K562 (cell line): ENCODE measurements around the gene DTX2. TPM values are rescaled to one million over a fixed set of nuclear protein-coding genes. Genes with fewer than 3 reads are reported as not detected.
"Not testable (repeated sequence)": the region's sequence is repeated elsewhere in the genome, so short reads cannot be mapped to it uniquely, and the experiment has no call there.

ENCODE experiments used
- ATAC-seq: fragments of 200-7000 bp; cut with Tn5 transposase; 3 replicates; pipeline ENCODE4 v1.9.1; 2020; ENCODE audit warnings: moderate library complexity
- BruUV-seq: library from RNA; stranded (reverse); fragments of 400-500 nt; replicated peaks from 2 replicates; lab custom pipeline; 2021; lab: Mats Ljungman, UMichigan
- CTCF ChIA-PET: fragments of 300-600 bp; formaldehyde crosslinking; extraction: SDS; loops from one replicate; lab custom pipeline; 2021; ENCODE audit warnings: low intra/inter-chr PET ratio; lab: Yijun Ruan, JAX
- POLR2A ChIA-PET: fragments of 300-600, 350-650 bp; sonication (Branson Sonifier 250); formaldehyde crosslinking; extraction: SDS; loops from one replicate; lab custom pipeline; 2021; ENCODE audit warnings: antibody characterized with exemption, inconsistent platforms; lab: Yijun Ruan, JAX
- DNase-seq, 4 experiments: peaks; one replicate each; pipeline versions ENCODE4 v3.0.0 to v3.0.0-alpha.2; 2011 to 2018; ENCODE audit warnings: low spot score in 3 of 4, mixed read lengths in 3 of 4; ENCODE audit errors: extremely low read depth in 1 of 4
- FAIRE-seq: peaks from 2 replicates; lab custom pipeline; 2011; peaks lifted over from hg19 to GRCh38; lab: Jason Lieb, UNC
- H2AFZ ChIP-seq: 2 replicates; pipeline ENCODE4 v1.6.0; 2011; ENCODE audit warnings: low read depth, low read length, control low read depth, inconsistent platforms
- H3K27ac ChIP-seq: fragments of 200-600 bp; 3 replicates; pipeline ENCODE4 v1.8.0; 2011; ENCODE audit warnings: low read depth, mild to moderate bottlenecking, control low read depth, inconsistent platforms, low read length, moderate library complexity, mixed read lengths; ENCODE audit errors: extremely low read depth
- H3K27me3 ChIP-seq, 2 experiments: fragments of 300-600 bp in 1 of 2; 2 replicates in 1 of 2; 3 replicates in 1 of 2; pipeline versions ENCODE4 v1.6.0 to v1.8.0; 2011; ENCODE audit warnings: inconsistent platforms in 2 of 2, low read length in 2 of 2, mild to moderate bottlenecking in 1 of 2, mixed read lengths in 1 of 2, moderate library complexity in 1 of 2; ENCODE audit not compliant: control insufficient read depth in 2 of 2, insufficient read depth in 2 of 2
- H3K36me3 ChIP-seq: fragments of 300-600 bp; 3 replicates; pipeline ENCODE4 v1.8.0; 2011; ENCODE audit warnings: mild to moderate bottlenecking, low read length, inconsistent platforms; ENCODE audit not compliant: control insufficient read depth, insufficient read depth
- H3K4me1 ChIP-seq, 2 experiments: fragments of 200-600 bp in 1 of 2; replicated peaks in 1 of 2; 2 replicates in 1 of 2; 3 replicates in 1 of 2; pipeline versions ENCODE4 v1.5.1 to v1.8.0; 2011; ENCODE audit warnings: inconsistent platforms in 2 of 2, low read length in 2 of 2, mild to moderate bottlenecking in 1 of 2, mixed read lengths in 1 of 2, moderate library complexity in 1 of 2; ENCODE audit not compliant: control insufficient read depth in 2 of 2, insufficient read depth in 2 of 2
- H3K4me2 ChIP-seq: 2 replicates; pipeline ENCODE4 v1.6.1; 2011; ENCODE audit warnings: low read length, control low read depth, inconsistent platforms, mixed read lengths; ENCODE audit not compliant: insufficient read depth
- H3K4me3 ChIP-seq: fragments of 200-600 bp; sonication (generic), shearing (Covaris generic); 2 replicates; pipeline ENCODE4 v1.5.1; 2016; ENCODE audit warnings: control low read depth, inconsistent platforms
- H3K79me2 ChIP-seq: fragments of 200-600 bp; 3 replicates; pipeline ENCODE4 v1.8.0; 2011; ENCODE audit warnings: low read length, inconsistent platforms; ENCODE audit not compliant: control insufficient read depth, insufficient read depth
- H3K9ac ChIP-seq, 2 experiments: 2 replicates each; pipeline versions ENCODE4 v1.6.0 to v1.6.1; 2011; ENCODE audit warnings: low read depth in 2 of 2, low read length in 2 of 2, control low read depth in 1 of 2, inconsistent platforms in 1 of 2, mild to moderate bottlenecking in 1 of 2, mixed read lengths in 1 of 2; ENCODE audit not compliant: insufficient read depth in 1 of 2
- H3K9me1 ChIP-seq: one replicate; pipeline ENCODE4 v1.6.0; 2011; ENCODE audit warnings: inconsistent platforms, mild to moderate bottlenecking, low read length, moderate library complexity; ENCODE audit not compliant: control insufficient read depth, insufficient read depth
- H3K9me3 ChIP-seq: replicated peaks from 2 replicates; pipeline ENCODE4 v1.5.1; 2011; ENCODE audit warnings: low read depth, low read length, inconsistent platforms; ENCODE audit not compliant: control insufficient read depth, insufficient read depth
- H4K20me1 ChIP-seq: replicated peaks from 2 replicates; pipeline ENCODE4 v1.6.1; 2011; ENCODE audit warnings: low read length, inconsistent platforms, mixed read lengths; ENCODE audit not compliant: control insufficient read depth, insufficient read depth
- CTCF ChIP-seq, 3 experiments: IDR thresholded peaks in 2 of 3; conservative IDR thresholded peaks in 1 of 3; 2 replicates each; pipeline ENCODE4 v1.5.1; 2011 to 2012; ENCODE audit warnings: low read length in 3 of 3, mild to moderate bottlenecking in 3 of 3, control low read depth in 2 of 3, improper control_type of control experiment in 1 of 3, inconsistent platforms in 1 of 3, low read depth in 1 of 3, mixed read lengths in 1 of 3, moderate library complexity in 1 of 3; ENCODE audit not compliant: insufficient read depth in 2 of 3
- PRDM10 ChIP-seq: fragments of 450-650 bp; IDR thresholded peaks from 2 replicates; pipeline ENCODE4 v1.6.1; 2018; ENCODE audit not compliant: partially characterized antibody
- RAD21 ChIP-seq, 2 experiments: fragments of 250-450 bp in 1 of 2; fragments of 450-650 bp in 1 of 2; sonication (Bioruptor Pico) in 1 of 2; formaldehyde crosslinking in 1 of 2; IDR thresholded peaks in 1 of 2; conservative IDR thresholded peaks in 1 of 2; 2 replicates each; pipeline versions ENCODE4 v1.4.0 to v1.8.0; 2020 to 2022; ENCODE audit warnings: mild to moderate bottlenecking in 2 of 2, moderate library complexity in 1 of 2
- ZNF253 ChIP-seq: fragments of 250-450 bp; sonication (Bioruptor Pico); conservative IDR thresholded peaks from 2 replicates; pipeline ENCODE4 v1.6.1; 2021; ENCODE audit warnings: mild to moderate bottlenecking
- WGBS: fragments of 100-300 bp; shearing (Covaris generic); methylation state at CpG from one replicate; pipeline ENCODE4 v1.1.6; 2016; ENCODE audit warnings: low coverage, mixed read lengths; ENCODE audit not compliant: insufficient coverage; ENCODE audit errors: missing lambda C conversion rate; 5-methylcytosine and 5-hydroxymethylcytosine counted together
- in situ Hi-C: fragments of 300-500 bp; cut with MboI; formaldehyde crosslinking; loops from 4 replicates; pipeline ENCODE4 v1.15.0; 2018; ENCODE audit warnings: inconsistent platforms, mixed read lengths
- intact Hi-C: fragments of 100-400 bp; cut with micrococcal nuclease; formaldehyde crosslinking; loops from 2 replicates; pipeline ENCODE4 v1.14.2; 2022
- polyA plus RNA-seq, 8 experiments: library from polyadenylated mRNA; depleted of rRNA in 4 of 8; stranded (reverse) in 5 of 8; unstranded in 3 of 8; fragments of >200 nt; fragmentation: Nextera tagmentation in 2 of 8; fragmentation: Illumina TruSeq in 1 of 8; extraction: Ambion mirVana in 2 of 8; extraction: Trizol in 1 of 8; gene quantifications; 2 replicates each; pipeline versions ENCODE4 v1.2.1 to v1.2.3, GENCODE V29; 2011 to 2014; ENCODE audit warnings: inconsistent platforms in 1 of 8, missing spikeins in 1 of 8
- total RNA-seq, 7 experiments: library from RNA; depleted of rRNA in 6 of 7; stranded (reverse); fragments of >200 nt in 6 of 7; fragmentation: Illumina TruSeq in 2 of 7; extraction: Trizol in 2 of 7; gene quantifications; 2 replicates each; pipeline versions ENCODE4 v1.2.1 to v1.2.3, GENCODE V29; 2011 to 2021; ENCODE audit warnings: low replicate concordance in 1 of 7

DTX2 gene
- total and polyA plus RNA-seq, 9 of the 15 experiments (the other 6 are each of a cell fraction or from before 2014, with no cell fraction given) = 0.20 to 31.5 (median 9.8) TPM

DNA sequence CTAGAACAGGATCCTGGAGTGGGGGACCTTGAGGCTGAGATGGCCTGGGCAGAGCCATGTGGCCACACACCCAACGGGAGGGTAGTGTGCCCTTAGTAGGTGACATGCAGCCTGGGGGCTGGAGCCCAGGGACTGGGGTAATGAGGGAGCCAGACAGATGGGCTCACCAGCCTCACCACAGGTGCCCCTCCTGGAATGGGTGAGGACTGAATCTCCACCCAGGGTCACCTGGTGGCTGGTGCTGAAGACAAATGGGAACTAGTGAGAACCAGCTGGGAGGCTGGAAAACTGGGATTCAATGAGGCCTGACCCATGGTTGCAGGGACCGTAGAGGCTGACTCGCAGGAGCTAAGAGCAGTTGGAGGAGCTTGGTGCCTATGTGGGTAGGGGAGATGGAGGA is 30.7 kb upstream of the DTX2 start (continued):
- TF ChIP-seq PRDM10 (no peak), ZNF253 (CRISPR knock-in tag) (no peak)

GRCh38 chr7:76437873-76438272 is 23.6 kb upstream of the DTX2 start:
- ATAC-seq = peak; percentile 70
- H3K4me3 ChIP-seq, H3K79me2 ChIP-seq, H3K36me3 ChIP-seq, intact Hi-C loops, H3K27me3 ChIP-seq, BruUV-seq, H2AFZ ChIP-seq, CTCF ChIA-PET, H3K4me1 ChIP-seq, H3K27ac ChIP-seq, H3K9ac ChIP-seq, H3K4me2 ChIP-seq, H3K9me3 ChIP-seq, H4K20me1 ChIP-seq, POLR2A ChIA-PET, H3K9me1 ChIP-seq: not testable (repeated sequence)
- peak in 1 of 4 experiments; percentile 67 for DNase-seq
- peak; percentile 80 for FAIRE-seq
- TF ChIP-seq RAD21 (CRISPR knock-in tag; conservative IDR thresholded peaks at IDR 0.05 in 1 of 2, IDR thresholded peaks at IDR 0.05 in 1 of 2) = peak in 1 of 2 experiments; percentile 49; a peak in 2 of 4 replicates
- peak; percentile 43 to 65 (median 54); a peak in 5 of 6 replicates for TF ChIP-seq CTCF (IDR thresholded peaks at IDR 0.05 in 2 of 3, conservative IDR thresholded peaks at IDR 0.05 in 1 of 3; ENCODE audit: insufficient read depth in 2 of 3, low read depth in 1 of 3, low read length in 3 of 3)
- in situ Hi-C loops = loop anchor here (10.0 kb wide), 1 partner anchor 67 kb away; no protein-coding TSS in a partner anchor
- 0% methylated on average over 1 of the region's 2 CpGs for WGBS

DNA sequence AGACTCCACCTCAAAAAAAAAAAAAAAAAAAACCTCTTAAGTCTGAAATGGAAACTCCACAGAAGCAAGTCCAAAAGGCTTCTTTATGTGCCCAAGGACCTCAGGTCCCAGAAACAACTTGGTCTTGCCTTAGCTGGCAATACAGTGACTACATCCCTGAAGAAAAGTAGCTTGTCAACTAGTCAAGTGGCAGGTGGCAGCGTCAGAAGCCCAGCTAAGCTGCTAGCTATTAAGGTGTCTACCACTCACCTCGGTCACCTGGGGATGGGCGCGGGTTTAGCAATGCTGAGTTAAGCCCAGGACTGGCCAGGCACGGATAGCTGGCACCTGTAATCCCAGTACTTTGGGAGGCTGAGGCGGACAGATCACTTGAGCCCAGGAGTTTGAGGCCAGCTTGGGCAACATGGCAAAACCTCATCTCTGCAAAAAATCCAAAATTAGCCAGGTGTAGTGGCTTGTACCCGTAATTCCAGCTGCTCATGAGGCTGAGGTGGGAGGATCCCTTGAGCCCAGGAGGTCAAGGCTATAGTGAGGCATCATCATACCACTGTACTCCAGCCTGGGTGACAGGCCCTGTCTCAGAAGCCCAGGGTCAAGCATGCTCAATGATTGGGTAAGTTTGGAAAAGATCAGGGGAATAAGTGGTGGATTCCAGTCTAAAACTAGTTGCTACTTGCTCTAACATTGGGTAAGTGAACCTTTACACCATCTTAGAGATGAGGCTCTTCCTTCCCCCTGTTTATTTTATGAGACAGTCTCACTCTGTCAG is 22.2 kb upstream of the DTX2 start:
- H3K27me3 ChIP-seq, H3K4me1 ChIP-seq, CTCF ChIA-PET, H2AFZ ChIP-seq, H3K9ac ChIP-seq, ATAC-seq, H3K4me3 ChIP-seq, H4K20me1 ChIP-seq, H3K36me3 ChIP-seq, H3K4me2 ChIP-seq, POLR2A ChIA-PET, intact Hi-C loops, H3K27ac ChIP-seq, DNase-seq, H3K79me2 ChIP-seq, BruUV-seq, H3K9me3 ChIP-seq, H3K9me1 ChIP-seq: not testable (repeated sequence)
- in situ Hi-C loops = loop anchor here (10.0 kb wide), 1 partner anchor 65 kb away; no protein-coding TSS in a partner anchor
- peak; percentile 26 for FAIRE-seq
- 14% methylated on average over 2 of the region's 7 CpGs for WGBS
